ENCODE data around the gene QSER1. TPM values are rescaled to one million over a fixed set of nuclear protein-coding genes. Genes with fewer than 3 reads are reported as not detected.

QSER1 gene
- total and polyA plus RNA-seq, 9 of the 15 experiments (the other 6 are each of a cell fraction or from before 2014, with no cell fraction given) = 5.8 to 33.6 (median 22.3) TPM

GRCh38 chr11:33015621-33016551, 123.3 kb downstream of the QSER1 start, which contains the start of gene DEPDC7:
Gene DEPDC7 (plus strand): TSS chr11:33015878. CDS start chr11:33015956, 78 bp downstream.
- H4K20me1 ChIP-seq (replicated peaks; ENCODE audit: control insufficient read depth, insufficient read depth, low read length) = no peaks in the 10 kb centered on the region
- CTCF ChIA-PET (ENCODE audit: low intra/inter-chr PET ratio) = no interaction called here
- peaks cover 16% of the 10 kb centered on the region in 2 experiments; a peak in 4 of 5 replicates for H3K4me1 ChIP-seq (replicated peaks in 1 of 2; ENCODE audit: control insufficient read depth in 2 of 2, insufficient read depth in 2 of 2, low read length in 2 of 2)
- H3K9ac ChIP-seq (ENCODE audit: insufficient read depth in 1 of 2, low read depth in 2 of 2, low read length in 2 of 2) = peak within 1 kb of the TSS; percentile 71 to 98
- peak within 1 kb of the TSS; percentile 97 for H2AFZ ChIP-seq (ENCODE audit: low read depth, low read length)
- FAIRE-seq = peak; percentile 78
- peak; percentile 98 for ATAC-seq
- peak; percentile 92 to 97 (median 92) for DNase-seq (ENCODE audit: extremely low read depth in 1 of 4, low spot score in 3 of 4)
- in situ Hi-C loops (cut with MboI) (no loop called here), intact Hi-C loops (cut with micrococcal nuclease) (loop anchor here (2.0 kb wide), 1 partner anchor 49 kb away; no protein-coding TSS in a partner anchor)
- H3K9me3 ChIP-seq (replicated peaks; ENCODE audit: control insufficient read depth, insufficient read depth, low read depth, low read length) = no peaks in the 10 kb centered on the region
- no peaks in the 10 kb centered on the region for H3K36me3 ChIP-seq (ENCODE audit: control insufficient read depth, insufficient read depth, low read length)
- H3K27ac ChIP-seq (ENCODE audit: extremely low read depth, low read depth, low read length) = peak within 1 kb of the TSS; percentile 58
- H3K79me2 ChIP-seq (ENCODE audit: control insufficient read depth, insufficient read depth, low read length) = peaks cover 19% of the 10 kb centered on the region
- H3K27me3 ChIP-seq (ENCODE audit: control insufficient read depth in 2 of 2, insufficient read depth in 2 of 2, low read length in 2 of 2) = no peaks in the 10 kb centered on the region
- no peaks in the 10 kb centered on the region for H3K9me1 ChIP-seq (ENCODE audit: control insufficient read depth, insufficient read depth, low read length)
- peak within 1 kb of the TSS; percentile 78 for H3K4me3 ChIP-seq
- no TSS peak for BruUV-seq (replicated peaks)
- WGBS (ENCODE audit: insufficient coverage, low coverage, missing lambda C conversion rate) = under 1% methylated on average over 63 of the region's 89 CpGs
- H3K4me2 ChIP-seq (ENCODE audit: insufficient read depth, low read length) = peak within 1 kb of the TSS; percentile 87
- POLR2A ChIA-PET = interaction anchor here (0.6 to 3.4 kb wide), 12 partner anchors 9 to 1477 kb away, joined by 3 to 25 read pairs (median 4); partner anchors contain the start of genes CSTF3 and TCP11L1
- TF ChIP-seq USF2 (CRISPR knock-in tag; IDR thresholded peaks at IDR 0.05) (peak; percentile 98), RBFOX2 (IDR thresholded peaks at IDR 0.05; ENCODE audit: low read depth, low read length) (peak; percentile 93), ZNF146 (CRISPR knock-in tag; IDR thresholded peaks at IDR 0.05; ENCODE audit: unreplicated experiment) (no peak), NELFE (IDR thresholded peaks at IDR 0.05; ENCODE audit: insufficient read depth, insufficient read length) (no peak), CC2D1A (IDR thresholded peaks at IDR 0.05) (no peak), CREB3 (tag; conservative IDR thresholded peaks at IDR 0.05; ENCODE audit: low read depth) (peak; percentile 61; the same call in 1 of the 2 replicates), LARP7 (IDR thresholded peaks at IDR 0.05) (no peak), PATZ1 (CRISPR knock-in tag; IDR thresholded peaks at IDR 0.05; ENCODE audit: borderline replicate concordance) (no peak), MTA2 (IDR thresholded peaks at IDR 0.05; ENCODE audit: low read depth) (no peak), ZEB2 (IDR thresholded peaks at IDR 0.05) (no peak), ZNF551 (CRISPR knock-in tag; IDR thresholded peaks at IDR 0.05) (no peak), RBBP5 (IDR thresholded peaks at IDR 0.05; ENCODE audit: borderline replicate concordance, insufficient read depth, low read length, poor library complexity, severe bottlenecking) (peak; percentile 78)
- TF ChIP-seq, protein P1, sequence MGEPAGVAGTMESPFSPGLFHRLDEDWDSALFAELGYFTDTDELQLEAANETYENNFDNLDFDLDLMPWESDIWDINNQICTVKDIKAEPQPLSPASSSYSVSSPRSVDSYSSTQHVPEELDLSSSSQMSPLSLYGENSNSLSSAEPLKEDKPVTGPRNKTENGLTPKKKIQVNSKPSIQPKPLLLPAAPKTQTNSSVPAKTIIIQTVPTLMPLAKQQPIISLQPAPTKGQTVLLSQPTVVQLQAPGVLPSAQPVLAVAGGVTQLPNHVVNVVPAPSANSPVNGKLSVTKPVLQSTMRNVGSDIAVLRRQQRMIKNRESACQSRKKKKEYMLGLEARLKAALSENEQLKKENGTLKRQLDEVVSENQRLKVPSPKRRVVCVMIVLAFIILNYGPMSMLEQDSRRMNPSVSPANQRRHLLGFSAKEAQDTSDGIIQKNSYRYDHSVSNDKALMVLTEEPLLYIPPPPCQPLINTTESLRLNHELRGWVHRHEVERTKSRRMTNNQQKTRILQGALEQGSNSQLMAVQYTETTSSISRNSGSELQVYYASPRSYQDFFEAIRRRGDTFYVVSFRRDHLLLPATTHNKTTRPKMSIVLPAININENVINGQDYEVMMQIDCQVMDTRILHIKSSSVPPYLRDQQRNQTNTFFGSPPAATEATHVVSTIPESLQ (CRISPR knock-in tag; IDR thresholded peaks at IDR 0.05) = peak; percentile 12; the same call in 1 of the 2 replicates
- TF ChIP-seq, protein P2, sequence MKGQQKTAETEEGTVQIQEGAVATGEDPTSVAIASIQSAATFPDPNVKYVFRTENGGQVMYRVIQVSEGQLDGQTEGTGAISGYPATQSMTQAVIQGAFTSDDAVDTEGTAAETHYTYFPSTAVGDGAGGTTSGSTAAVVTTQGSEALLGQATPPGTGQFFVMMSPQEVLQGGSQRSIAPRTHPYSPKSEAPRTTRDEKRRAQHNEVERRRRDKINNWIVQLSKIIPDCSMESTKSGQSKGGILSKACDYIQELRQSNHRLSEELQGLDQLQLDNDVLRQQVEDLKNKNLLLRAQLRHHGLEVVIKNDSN (CRISPR knock-in tag; IDR thresholded peaks at IDR 0.05) = peak; percentile 98
